GM10266 (cell line): Measurements from ENCODE around the gene BBS9.

Experiments
- DNase-seq: peaks from one replicate; pipeline ENCODE4 v3.0.0; 2012; ENCODE audit errors: extremely low spot score
- CTCF ChIP-seq: IDR thresholded peaks from 2 replicates; pipeline ENCODE4 v1.5.1; 2012; ENCODE audit warnings: mild to moderate bottlenecking, low read depth; ENCODE audit not compliant: control insufficient read depth, insufficient read depth; ENCODE audit errors: missing control alignments

Gene BBS9

GRCh38 chr7:33422825-33423645 lies 293.7 kb downstream of the BBS9 start:
- no peak for DNase-seq
- TF ChIP-seq CTCF, result no peak

DNA sequence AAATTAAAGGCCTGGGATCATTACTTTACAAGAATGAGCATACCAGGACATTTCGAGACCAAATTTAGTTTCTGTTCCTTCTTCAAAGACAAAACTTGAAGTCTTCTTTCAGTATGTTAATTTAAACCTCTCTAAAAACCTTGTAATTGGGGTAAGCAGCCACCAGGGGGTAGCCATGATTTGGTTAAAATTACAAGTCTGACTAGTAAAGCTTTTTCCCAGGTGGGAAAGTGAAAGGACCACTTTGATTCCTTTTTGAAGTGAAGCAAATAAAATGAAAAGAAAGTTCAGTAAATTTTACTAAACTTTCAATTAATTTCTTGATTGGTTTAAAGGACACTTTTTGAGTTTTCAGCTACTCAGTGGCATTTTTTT lies 294.3 kb downstream of the BBS9 start:
- TF ChIP-seq CTCF, result peak; percentile 56
- DNase-seq, result peak; percentile 35

GRCh38 chr7:33425395-33425794 lies 296.0 kb downstream of the BBS9 start:
- no peak for TF ChIP-seq CTCF
- no peak for DNase-seq

DNA sequence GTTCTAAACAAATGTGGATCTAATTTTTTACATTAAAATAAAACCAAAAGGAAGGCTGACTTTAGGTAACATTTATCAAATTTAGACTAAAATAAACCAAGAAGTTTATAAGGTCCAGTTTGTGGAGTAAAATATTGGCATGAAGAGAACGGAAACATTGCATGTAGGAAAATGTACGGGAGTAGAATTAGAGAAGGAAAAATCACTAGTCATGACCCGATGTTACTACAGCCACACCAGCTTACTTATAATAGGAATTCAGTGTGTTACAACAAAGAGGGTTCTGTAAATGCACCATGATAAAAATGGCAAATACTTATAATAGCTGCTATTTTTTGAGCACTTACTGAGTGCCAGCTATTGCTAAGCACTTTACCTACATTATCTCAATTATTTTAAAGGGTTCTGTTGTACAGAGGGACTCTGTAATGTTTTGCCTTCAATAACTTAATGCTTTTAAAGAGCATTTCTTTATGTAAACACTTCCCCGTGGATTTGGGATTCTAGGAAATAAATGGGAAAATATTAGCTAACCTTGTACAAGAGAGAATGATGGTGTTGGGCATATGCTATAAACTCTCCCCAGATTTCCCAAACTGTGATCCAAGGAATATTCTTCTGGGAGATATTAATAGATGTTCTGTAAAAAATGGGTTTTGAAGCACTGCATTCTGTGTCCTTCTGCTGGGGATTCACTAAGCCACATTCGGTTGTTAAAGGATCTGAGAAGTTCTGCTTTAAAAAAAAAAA lies 296.7 kb downstream of the BBS9 start:
- TF ChIP-seq CTCF, result no peak

DNA sequence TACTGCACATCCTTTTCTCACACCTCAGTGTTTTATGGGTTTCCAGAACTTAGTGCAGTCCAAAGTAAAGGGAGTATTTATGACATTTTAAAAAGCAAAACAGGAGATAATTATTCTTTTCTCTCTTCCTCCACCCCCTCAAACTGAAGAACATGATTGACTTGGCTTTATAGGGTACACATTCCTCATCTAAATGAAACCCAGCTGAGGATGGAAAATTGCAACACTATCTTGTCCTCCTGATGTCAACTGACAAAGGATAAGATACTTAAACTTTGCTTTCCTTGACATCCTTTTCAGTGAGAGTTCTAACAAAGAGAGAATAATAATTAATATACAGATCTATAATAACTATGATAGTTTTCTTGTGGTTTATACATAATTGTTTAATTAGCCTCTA lies 299.1 kb downstream of the BBS9 start:
- no peak for DNase-seq
- TF ChIP-seq CTCF, result no peak

More for the DNA sequence above, 296.7 kb downstream of the BBS9 start:
- DNase-seq, result no peak

DNA sequence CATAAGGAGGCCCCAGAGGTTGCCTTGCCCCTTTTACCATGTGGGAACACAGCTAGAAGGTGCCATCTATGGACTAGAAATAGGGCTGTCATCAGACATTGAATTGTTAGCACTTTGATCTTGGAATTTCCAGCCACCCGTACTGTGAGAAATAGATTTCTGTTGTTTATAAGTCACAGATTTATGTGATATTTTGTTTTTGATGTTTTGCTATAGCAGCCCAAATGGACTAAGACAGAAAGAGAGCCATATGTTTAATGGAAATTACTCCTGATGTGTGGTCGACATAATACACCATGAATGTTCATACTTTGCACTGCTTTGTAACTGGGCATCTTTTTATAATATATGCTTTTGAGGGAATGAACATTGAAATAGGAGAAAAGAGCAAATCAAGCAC lies 302.2 kb downstream of the BBS9 start:
- no peak for DNase-seq
- TF ChIP-seq CTCF, result no peak

GRCh38 chr7:33432821-33433220 lies 303.5 kb downstream of the BBS9 start:
- DNase-seq, result no peak
- TF ChIP-seq CTCF, result no peak
